Heart right ventricle (tissue), 16 donors: ENCODE measurements around the gene PNKD. TPM values are rescaled to one million over a fixed set of nuclear protein-coding genes. Genes with fewer than 3 reads are reported as not detected.
A peak's percentile ranks its signal among the peaks of the same experiment; 100 is the strongest.

Experiments
- ATAC-seq, 8 donors: fragments of 200-7000 bp; cut with Tn5 transposase; one replicate each; pipeline ENCODE4 v1.9.1; 2020; ENCODE audit warnings: mild to moderate bottlenecking in 8 of 8, moderate library complexity in 8 of 8, moderate number of reproducible peaks in 1 of 8
- DNase-seq, 2 donors: peaks; one replicate each; pipeline ENCODE4 v3.0.0-alpha.2; 2020
- H3K27ac ChIP-seq, 10 donors: fragments of 200-600 bp; sonication (generic) in 2 of 10; one replicate each; pipeline versions ENCODE4 v1.5.0 to v1.8.0; 2020 to 2022; ENCODE audit warnings: mild to moderate bottlenecking in 3 of 10
- H3K27me3 ChIP-seq, 7 donors: fragments of 200-600 bp; one replicate each; pipeline ENCODE4 v1.8.0; 2021 to 2022; ENCODE audit warnings: mild to moderate bottlenecking in 2 of 7
- H3K36me3 ChIP-seq, 9 donors: fragments of 200-600 bp; sonication (generic) in 1 of 9; one replicate each; pipeline versions ENCODE4 v1.5.0 to v1.8.0; 2020 to 2022; ENCODE audit warnings: mild to moderate bottlenecking in 2 of 9
- H3K4me1 ChIP-seq, 9 donors: fragments of 200-600 bp; sonication (generic) in 1 of 9; one replicate each; pipeline versions ENCODE4 v1.5.0 to v1.8.0; 2020 to 2022; ENCODE audit warnings: mild to moderate bottlenecking in 4 of 9
- H3K4me3 ChIP-seq, 10 donors: fragments of 200-600 bp; sonication (generic) in 2 of 10; one replicate each; pipeline versions ENCODE4 v1.5.0 to v1.8.0; 2020 to 2022; ENCODE audit warnings: mild to moderate bottlenecking in 7 of 10, moderate library complexity in 2 of 10
- H3K9me3 ChIP-seq, 11 donors: fragments of 200-600 bp in 10 of 11; sonication (generic) in 2 of 11; one replicate each; pipeline versions ENCODE4 v1.5.0 to v1.8.0; 2013 to 2022; ENCODE audit warnings: mild to moderate bottlenecking in 2 of 11, control low read depth in 1 of 11, moderate library complexity in 1 of 11
- CTCF ChIP-seq, 9 donors: fragments of 200-600 bp; sonication (generic) in 2 of 9; IDR thresholded peaks; one replicate each; pipeline versions ENCODE4 v1.5.0 to v1.8.0; 2021 to 2022; ENCODE audit warnings: antibody characterized with exemption in 9 of 9, mild to moderate bottlenecking in 5 of 9, moderate library complexity in 1 of 9
- WGBS, 2 donors: extraction: QIAGEN DNeasy Blood & Tissue Kit; methylation state at CpG; one replicate each; pipeline ENCODE4 v1.1.7; 2013; ENCODE audit warnings: inconsistent platforms in 1 of 2; 5-methylcytosine and 5-hydroxymethylcytosine counted together
- intact Hi-C, 10 donors: fragments of 100-400 bp; cut with DNase I; formaldehyde crosslinking; loops; one replicate each; pipeline versions ENCODE4 v1.11.1 to v1.14.2; 2022
- polyA plus RNA-seq, 2 donors: library from polyadenylated mRNA; stranded (reverse); fragments of 200-250 nt; gene quantifications; one replicate each; pipeline ENCODE4 v1.2.3, GENCODE V29; 2013
- total RNA-seq, 10 donors: library from RNA; stranded (reverse); fragmentation: NEBNext Ultra II Directional in 3 of 10; extraction: Animal tissue kit (Norgen Biotek cat#: 25700) in 3 of 10; gene quantifications; one replicate each; pipeline versions ENCODE4 v1.2.1 to v1.2.4, GENCODE V29; 2021 to 2023
- donor health status: Arrhythmogenic right ventricular cardiomyopathy.
- donor health status: ischemic (EF 13 %, LVEDD 7.1; RV severe dilation, severe dysfunction).
- donor health status: healthy with polysubstance abuse.
- donor health status: DM: no; HTN: yes; CAD: no.
- donor health status: DM: no; HTN: no; CAD: no.
- donor health status: ischemic (EF 25% LVEDD 6.9; RV normal size, moderate dysfunction).
- donor health status: ischemic (EF 25% LVEDD 5.7; RV mildly dilated, moderate dysfunction).
- donor health status: healthy.
- donor health status: DM: yes; HTN: yes; CAD: no.
- donor health status: Ischemic cardiomyopathy.
- donor health status: ischemic (EF 35%, LVEDD 5.7; RV mildly dilated, moderate dysfunction).
- donor health status: nonischemic (EF 11% LVEDD 7.7; RV severe dilation, severe dysfunction).
- donor health status: DM: yes; HTN: yes; CAD: no.
- donor health status: PGD.
- donor health status: ischemic (EF 29% LVEDD 5.4; RV normal size, mild dysfunction).
- donor health status: nonischemic (EF 23%, LVEDD 6.1; RV moderate dilation, normal function).

The PNKD gene
- total and polyA plus RNA-seq, 12 donors = 56.9 to 138 (median 75.7) TPM

DNA sequence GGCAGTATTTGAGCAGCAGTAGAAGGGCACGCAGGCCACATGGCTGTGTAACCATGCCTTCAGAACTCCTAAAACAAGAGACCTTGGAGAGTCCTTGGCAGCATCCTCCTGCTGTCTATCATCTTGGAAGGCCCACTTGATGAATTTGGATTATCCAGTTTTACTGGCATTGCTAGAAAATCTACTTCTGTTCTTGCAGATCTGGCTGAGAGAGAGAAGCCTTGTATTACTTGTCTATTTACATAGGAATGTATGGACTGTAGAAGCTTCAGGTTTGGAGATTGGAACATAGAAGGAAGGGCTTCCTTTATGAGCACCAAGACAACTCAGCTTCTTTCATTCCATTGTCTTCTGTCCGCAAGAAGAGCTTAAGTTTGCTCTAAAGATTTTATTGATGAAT lies 25.7 kb upstream of the PNKD start:
- Histone ChIP-seq H3K27ac (peak overlapping the region in 5 of 10 donors; percentile 4 to 65 (median 35)), H3K4me1 (peaks cover 0 to 53% (median 27%) of the 10 kb centered on the region in 9 donors)

DNA sequence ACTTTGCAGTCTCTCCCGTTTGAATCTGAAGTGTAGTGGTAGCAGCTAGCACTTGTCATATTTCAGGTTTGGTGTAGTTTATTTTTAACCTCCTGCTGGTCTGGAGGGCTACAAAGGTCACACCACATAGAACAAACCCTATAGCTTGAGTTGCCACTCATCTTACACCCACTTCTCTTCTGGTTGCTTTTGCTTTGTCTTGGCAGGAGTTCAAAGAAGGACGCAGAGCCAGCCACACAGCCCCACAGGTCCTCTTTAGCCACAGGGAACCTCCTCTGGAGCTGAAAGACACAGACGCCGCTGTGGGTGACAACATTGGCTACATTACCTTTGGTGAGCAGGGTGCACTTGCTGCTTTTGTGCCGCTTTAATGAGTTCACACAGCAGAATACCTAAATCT lies 25.1 kb upstream of the PNKD start:
- no peak for TF ChIP-seq CTCF (IDR thresholded peaks at IDR 0.05)
- ATAC-seq = peak; percentile 23 to 89 (median 57)
- DNase-seq = no peak
- no peaks in the 10 kb centered on the region for H3K9me3 ChIP-seq
- H3K36me3 ChIP-seq = peaks cover 10 to 100% (median 69%) of the 10 kb centered on the region in 9 donors
- WGBS, 2 donors = 46 to 59% methylated on average over 5 of the region's 5 CpGs
- intact Hi-C loops = no loop called here
- H3K27me3 ChIP-seq = no peaks in the 10 kb centered on the region
- H3K4me1 ChIP-seq = peaks cover 0 to 53% (median 27%) of the 10 kb centered on the region in 9 donors
- H3K4me3 ChIP-seq = no peak overlapping the region
- peak overlapping the region in 6 of 10 donors; percentile 16 to 65 (median 40) for H3K27ac ChIP-seq

More for the DNA sequence above, 25.7 kb upstream of the PNKD start:
- no peak for TF ChIP-seq CTCF (IDR thresholded peaks at IDR 0.05)
- WGBS, 2 donors = 76 to 87% methylated on average over 2 of the region's 2 CpGs
- intact Hi-C loops = no loop called here
- Histone ChIP-seq H3K27me3 (no peaks in the 10 kb centered on the region), H3K9me3 (no peaks in the 10 kb centered on the region), H3K36me3 (peaks cover 8 to 100% (median 69%) of the 10 kb centered on the region in 9 donors), H3K4me3 (no peak overlapping the region)
- peak in 2 of 8 donors; percentile 33 to 43 for ATAC-seq
- no peak for DNase-seq

- intact Hi-C loops = no loop called here
- peaks cover 0 to 23% (median 9%) of the 10 kb centered on the region in 9 donors for H3K4me1 ChIP-seq
- TF ChIP-seq CTCF (IDR thresholded peaks at IDR 0.05) = no peak
Observed at GRCh38 chr2:218249691-218250090, 20.6 kb upstream of the PNKD start.

GRCh38 chr2:218252509-218253231 lies 17.6 kb upstream of the PNKD start:
- intact Hi-C loops = no loop called here
- DNase-seq (no peak), ATAC-seq (peak in 6 of 8 donors; percentile 26 to 67 (median 38))
- Histone ChIP-seq H3K4me1 (peaks cover 0 to 28% (median 12%) of the 10 kb centered on the region in 9 donors), H3K36me3 (peaks cover 11 to 97% (median 84%) of the 10 kb centered on the region in 9 donors), H3K9me3 (no peaks in the 10 kb centered on the region), H3K27ac (peak overlapping the region in 7 of 10 donors; percentile 11 to 73 (median 28)), H3K4me3 (no peak overlapping the region), H3K27me3 (no peaks in the 10 kb centered on the region)
- WGBS, 2 donors = 69 to 85% methylated on average over 7 of the region's 7 CpGs
- TF ChIP-seq CTCF (IDR thresholded peaks at IDR 0.05) = no peak

More at GRCh38 chr2:218249691-218250090, 20.6 kb upstream of the PNKD start:
- H3K27me3 ChIP-seq = no peaks in the 10 kb centered on the region
- ATAC-seq (no peak), DNase-seq (no peak)
- no peak overlapping the region for H3K4me3 ChIP-seq
- no peaks in the 10 kb centered on the region for H3K9me3 ChIP-seq
- H3K27ac ChIP-seq = peak overlapping the region in 1 of 10 donors; percentile 41
- H3K36me3 ChIP-seq = peaks cover 13 to 100% (median 93%) of the 10 kb centered on the region in 9 donors
- 92 to 96% methylated on average over 13 of the region's 13 CpGs for WGBS, 2 donors
